Activated CD8-positive, alpha-beta T cell treated with anti-CD3 and anti-CD28 coated beads for 36 hours (primary cell): ENCODE measurements around the gene TEX13C. TPM values are rescaled to one million over a fixed set of nuclear protein-coding genes. Genes with fewer than 3 reads are reported as not detected.
A peak's percentile ranks its signal among the peaks of the same experiment; 100 is the strongest.

Experiments used
- ATAC-seq: fragments of 200-7000 bp; cut with Tn5 transposase; one replicate; pipeline ENCODE4 v1.10.0; 2021; ENCODE audit warnings: mild to moderate bottlenecking, moderate library complexity
- CTCF ChIA-PET: fragments of 350-600 bp; sonication (Branson Sonifier 250); formaldehyde crosslinking; loops from one replicate; lab custom pipeline; 2021; ENCODE audit warnings: antibody characterized with exemption; lab: Charles Lee
- POLR2A ChIA-PET: fragments of 350-600 bp; sonication (Branson Sonifier 250); formaldehyde crosslinking; loops from one replicate; lab custom pipeline; 2021; ENCODE audit warnings: antibody characterized with exemption; lab: Charles Lee
- DNase-seq: peaks from one replicate; pipeline ENCODE4 v3.0.0-alpha.2; 2020
- H3K27ac Mint-ChIP-seq: one replicate; pipeline ENCODE4 v1.8.0; 2021; ENCODE audit warnings: mild to moderate bottlenecking, mixed read lengths
- H3K27me3 Mint-ChIP-seq: one replicate; pipeline ENCODE4 v1.8.0; 2021; ENCODE audit warnings: mixed read lengths
- H3K36me3 Mint-ChIP-seq: one replicate; pipeline ENCODE4 v1.8.0; 2021; ENCODE audit warnings: low read depth, mixed read lengths
- H3K4me1 Mint-ChIP-seq: one replicate; pipeline ENCODE4 v1.8.0; 2021; ENCODE audit warnings: low read depth, mixed read lengths
- H3K4me3 Mint-ChIP-seq: one replicate; pipeline ENCODE4 v1.8.0; 2021; ENCODE audit warnings: mild to moderate bottlenecking, moderate library complexity, mixed read lengths
- H3K9me3 Mint-ChIP-seq: one replicate; pipeline ENCODE4 v1.8.0; 2021; ENCODE audit warnings: mixed read lengths
- CTCF ChIP-seq: fragments of 200-600 bp; IDR thresholded peaks from one replicate; pipeline ENCODE4 v1.8.0; 2022; ENCODE audit warnings: antibody characterized with exemption, mild to moderate bottlenecking
- intact Hi-C: fragments of 100-400 bp; cut with micrococcal nuclease; formaldehyde crosslinking; loops from one replicate; pipeline ENCODE4 v1.10.0; 2022
- total RNA-seq, 2 experiments: library from RNA; stranded (reverse); gene quantifications; one replicate each; pipeline ENCODE4 v1.2.3, GENCODE V29; 2021

The TEX13C gene
- total RNA-seq, 2 experiments from 2014 or later: not detected

DNA sequence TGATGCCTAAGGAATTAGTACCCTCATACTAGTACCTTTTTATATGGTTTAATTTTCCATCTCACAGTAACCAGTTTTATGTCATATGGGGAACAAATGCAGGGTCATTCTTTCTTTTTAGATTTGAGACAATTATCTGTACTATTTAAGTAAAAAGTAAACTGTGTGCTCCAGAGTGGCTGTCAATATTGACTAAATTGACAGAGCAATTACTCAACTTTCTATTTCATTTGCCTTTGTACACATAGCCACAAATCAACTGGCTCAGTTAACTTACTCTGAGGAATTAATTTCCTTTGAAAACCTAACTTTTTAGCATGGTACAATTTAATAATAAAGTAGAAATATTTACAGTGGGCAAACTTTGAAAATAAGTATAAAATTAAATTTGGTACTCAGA lies 28.5 kb upstream of the TEX13C start:
- ChIA-PET CTCF (no interaction called here), POLR2A (no interaction called here)
- Mint-ChIP-seq H3K27me3 (no peaks in the 10 kb centered on the region), H3K4me1 (peaks cover 22% of the 10 kb centered on the region), H3K4me3 (no peak overlapping the region), H3K27ac (no peak overlapping the region), H3K9me3 (no peaks in the 10 kb centered on the region), H3K36me3 (no peaks in the 10 kb centered on the region)
- DNase-seq (no peak), ATAC-seq (no peak)
- intact Hi-C loops: no loop called here
- TF ChIP-seq CTCF: no peak

DNA sequence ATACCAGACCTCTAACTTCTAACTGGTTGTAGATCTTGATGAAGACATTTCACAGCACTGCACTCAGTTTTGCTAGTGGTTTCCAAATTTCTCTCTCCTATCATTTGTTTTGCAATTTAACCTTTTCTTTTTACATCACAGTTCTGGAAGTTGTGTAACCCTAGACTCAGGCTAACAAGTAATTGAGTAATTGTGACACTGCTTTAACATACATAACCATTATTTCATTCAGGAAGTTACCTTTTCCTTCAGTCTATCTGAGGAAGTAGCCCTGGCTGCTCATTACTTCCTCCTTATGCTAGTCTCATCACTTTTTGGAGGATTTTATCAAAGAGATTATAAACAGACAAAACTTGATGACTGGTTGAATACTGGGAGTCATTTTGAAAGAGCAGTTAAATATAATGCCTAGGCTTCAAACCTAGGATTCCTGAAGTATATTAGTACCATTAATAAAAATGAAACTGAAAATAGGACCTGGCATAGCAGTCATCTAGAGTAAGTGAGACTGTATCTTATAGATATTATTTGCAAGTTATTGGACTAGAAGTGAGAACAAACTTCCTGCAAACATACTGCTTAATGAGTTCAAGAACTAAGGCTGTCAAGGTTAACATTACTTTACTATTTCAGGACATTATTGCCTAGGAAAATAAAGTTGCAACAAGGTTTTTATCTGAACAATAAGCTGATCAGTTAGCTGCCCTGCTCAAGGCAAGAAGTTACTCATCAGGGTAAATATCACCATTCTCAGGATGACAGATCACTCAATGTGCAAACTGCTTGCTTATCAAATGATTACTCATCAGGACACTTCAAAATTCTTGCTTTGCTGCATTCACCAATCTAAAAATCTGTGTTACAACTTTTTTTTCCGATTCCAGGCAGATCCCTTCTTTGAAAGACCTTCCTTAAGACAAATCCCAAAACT lies 25.6 kb upstream of the TEX13C start:
- no peaks in the 10 kb centered on the region for H3K36me3 Mint-ChIP-seq
- ATAC-seq (peak; percentile 79), DNase-seq (peak; percentile 3)
- H3K27ac Mint-ChIP-seq: peak overlapping the region; percentile 84
- peak overlapping the region; percentile 16 for H3K4me3 Mint-ChIP-seq
- CTCF ChIA-PET: no interaction called here
- TF ChIP-seq CTCF: no peak
- no peaks in the 10 kb centered on the region for H3K27me3 Mint-ChIP-seq
- intact Hi-C loops: no loop called here
- no peaks in the 10 kb centered on the region for H3K9me3 Mint-ChIP-seq
- peaks cover 22% of the 10 kb centered on the region for H3K4me1 Mint-ChIP-seq
- POLR2A ChIA-PET: no interaction called here

DNA sequence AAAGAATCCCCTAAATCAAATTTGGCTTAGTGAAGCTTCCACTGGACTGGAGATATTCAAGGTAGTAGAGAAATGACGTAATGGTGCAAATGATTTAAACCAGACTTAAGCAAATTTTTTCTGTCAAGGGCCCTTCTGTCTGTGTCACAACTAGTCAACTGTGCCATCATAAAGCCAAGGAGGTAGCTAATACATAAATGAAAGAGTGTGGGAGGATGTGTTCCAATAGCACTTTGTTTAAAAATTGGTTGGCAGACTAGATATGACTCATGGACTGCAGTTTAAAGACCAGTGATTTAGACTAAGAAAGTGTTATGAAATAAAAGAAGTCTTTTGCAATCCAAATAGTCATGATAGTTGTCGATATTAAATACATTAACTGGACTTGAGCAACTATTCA lies 24.3 kb upstream of the TEX13C start:
- TF ChIP-seq CTCF: no peak
- Mint-ChIP-seq H3K4me1 (peaks cover 22% of the 10 kb centered on the region), H3K9me3 (no peaks in the 10 kb centered on the region), H3K36me3 (no peaks in the 10 kb centered on the region), H3K27me3 (no peaks in the 10 kb centered on the region), H3K4me3 (peak overlapping the region; percentile 9), H3K27ac (peak overlapping the region; percentile 84)
- ATAC-seq (peak; percentile 74), DNase-seq (peak; percentile 16)
- ChIA-PET CTCF (no interaction called here), POLR2A (no interaction called here)
- intact Hi-C loops: no loop called here

DNA sequence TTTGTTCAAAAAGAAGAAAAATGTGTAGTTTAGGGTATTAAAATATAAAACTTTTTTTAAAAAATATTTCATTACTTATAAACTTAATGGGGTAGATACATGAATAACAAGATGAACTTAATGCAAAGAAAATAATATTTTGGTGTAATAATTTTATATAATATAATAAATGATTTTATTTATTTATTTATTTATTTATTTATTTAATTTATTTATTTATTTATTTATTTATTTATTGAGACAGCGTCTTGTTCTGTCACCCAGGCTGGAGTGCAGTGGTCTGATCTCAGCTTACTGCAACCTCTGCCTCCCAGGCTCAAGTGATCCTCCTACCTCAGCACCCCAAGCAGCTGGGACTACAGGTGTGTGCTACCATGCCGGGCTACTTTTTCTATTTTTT lies 20.8 kb upstream of the TEX13C start:
- intact Hi-C loops: no loop called here
- peaks cover under 1% of the 10 kb centered on the region for H3K27me3 Mint-ChIP-seq
- POLR2A ChIA-PET: no interaction called here
- DNase-seq (no peak), ATAC-seq (no peak)
- H3K4me3 Mint-ChIP-seq: no peak overlapping the region
- H3K9me3 Mint-ChIP-seq: no peaks in the 10 kb centered on the region
- H3K4me1 Mint-ChIP-seq: peaks cover 15% of the 10 kb centered on the region
- TF ChIP-seq CTCF: no peak
- no peaks in the 10 kb centered on the region for H3K36me3 Mint-ChIP-seq
- CTCF ChIA-PET: no interaction called here
- no peak overlapping the region for H3K27ac Mint-ChIP-seq

GRCh38 chrX:125306335-125306866 lies 13.3 kb upstream of the TEX13C start:
- POLR2A ChIA-PET: interaction anchor here (0.6 kb wide), 1 partner anchor 1358 kb away, joined by 3 read pairs; no protein-coding TSS in a partner anchor
- Mint-ChIP-seq H3K9me3 (no peaks in the 10 kb centered on the region), H3K27ac (no peak overlapping the region), H3K4me1 (peaks cover 2% of the 10 kb centered on the region), H3K27me3 (peaks cover 4% of the 10 kb centered on the region), H3K36me3 (no peaks in the 10 kb centered on the region), H3K4me3 (no peak overlapping the region)
- TF ChIP-seq CTCF: no peak
- CTCF ChIA-PET: no interaction called here
- no peak for DNase-seq
- no peak for ATAC-seq
- intact Hi-C loops: no loop called here
